GM12878 (cell line): ENCODE measurements around the gene FAAP100. TPM values are rescaled to one million over a fixed set of nuclear protein-coding genes. Genes with fewer than 3 reads are reported as not detected.
A peak's percentile ranks its signal among the peaks of the same experiment; 100 is the strongest.

Experiments used
- ATAC-seq: fragments of 200-7000 bp; cut with Tn5 transposase; 3 replicates; pipeline ENCODE4 v1.9.1; 2020; ENCODE audit warnings: mild to moderate bottlenecking, moderate library complexity
- BruUV-seq: library from RNA; stranded (reverse); fragments of 400-500 nt; replicated peaks from 2 replicates; lab custom pipeline; 2021; lab: Mats Ljungman, UMichigan
- CTCF ChIA-PET: fragments of 300-600 bp; sonication (Branson Sonifier 250); formaldehyde crosslinking; extraction: SDS; loops from one replicate; lab custom pipeline; 2021; ENCODE audit warnings: inconsistent platforms; lab: Yijun Ruan, JAX
- POLR2A ChIA-PET: fragments of 350-600 bp; formaldehyde crosslinking; extraction: SDS; loops from one replicate; lab custom pipeline; 2021; ENCODE audit warnings: inconsistent platforms; lab: Charles Lee
- RAD21 ChIA-PET: fragments of 300-600 bp; sonication (Branson Sonifier 250); formaldehyde crosslinking; loops from one replicate; lab custom pipeline; 2023; ENCODE audit warnings: antibody characterized with exemption; ENCODE audit not compliant: unreplicated experiment; lab: Charles Lee
- SMC1A ChIA-PET: fragments of 300-600 bp; sonication (Branson Sonifier 250); formaldehyde crosslinking; loops from one replicate; lab custom pipeline; 2023; ENCODE audit not compliant: unreplicated experiment, uncharacterized antibody; lab: Charles Lee
- DNase-seq: peaks from one replicate; pipeline ENCODE4 v3.0.0-alpha.2; 2011; ENCODE audit warnings: low read depth, low spot score
- FAIRE-seq: peaks from 3 replicates; lab custom pipeline; 2011; peaks lifted over from hg19 to GRCh38; lab: Jason Lieb, UNC
- H2AFZ ChIP-seq: 2 replicates; pipeline ENCODE4 v1.6.0; 2011; ENCODE audit warnings: low read depth, low read length, control low read depth; ENCODE audit not compliant: control insufficient read depth
- H3K27ac ChIP-seq: 2 replicates; pipeline ENCODE4 v1.5.1; 2011; ENCODE audit warnings: control low read depth; ENCODE audit not compliant: control insufficient read depth, insufficient read depth
- H3K27me3 ChIP-seq, 2 experiments: replicated peaks in 1 of 2; 2 replicates each; pipeline versions ENCODE4 v1.6.0 to v1.6.1; 2011; ENCODE audit warnings: low read length in 1 of 2; ENCODE audit not compliant: control insufficient read depth in 2 of 2, insufficient read depth in 2 of 2
- H3K36me3 ChIP-seq, 2 experiments: 2 replicates each; pipeline ENCODE4 v1.5.1; 2011; ENCODE audit warnings: low read length in 1 of 2; ENCODE audit not compliant: control insufficient read depth in 2 of 2, insufficient read depth in 2 of 2
- H3K4me1 ChIP-seq: 2 replicates; pipeline ENCODE4 v1.6.1; 2011; ENCODE audit warnings: mild to moderate bottlenecking, low read length, moderate library complexity, mixed read lengths; ENCODE audit not compliant: control insufficient read depth, insufficient read depth
- H3K4me2 ChIP-seq: 2 replicates; pipeline ENCODE4 v1.6.0; 2011; ENCODE audit warnings: control low read depth; ENCODE audit not compliant: control insufficient read depth, insufficient read depth
- H3K4me3 ChIP-seq: fragments of 200-600 bp; sonication (generic); 2 replicates; pipeline ENCODE4 v1.5.1; 2016
- H3K79me2 ChIP-seq: 2 replicates; pipeline ENCODE4 v1.6.0; 2011; ENCODE audit warnings: low read length; ENCODE audit not compliant: control insufficient read depth, insufficient read depth
- H3K9ac ChIP-seq: 2 replicates; pipeline ENCODE4 v1.8.0; 2011; ENCODE audit warnings: low read length, control low read depth, mixed read lengths; ENCODE audit not compliant: control insufficient read depth, insufficient read depth
- H3K9me3 ChIP-seq: replicated peaks from 3 replicates; pipeline ENCODE4 v1.5.1; 2011; ENCODE audit warnings: mild to moderate bottlenecking, low read length; ENCODE audit not compliant: control insufficient read depth, insufficient read depth
- H4K20me1 ChIP-seq: 2 replicates; pipeline ENCODE4 v1.6.0; 2011; ENCODE audit not compliant: control insufficient read depth, insufficient read depth
- EP300 ChIP-seq, 2 experiments: fragments of 150-350 bp in 1 of 2; IDR thresholded peaks; 2 replicates each; pipeline ENCODE4 v1.6.1; 2011 to 2012; ENCODE audit warnings: low read depth in 2 of 2, low read length in 2 of 2, borderline replicate concordance in 1 of 2, improper control_type of control experiment in 1 of 2, inconsistent platforms in 1 of 2; ENCODE audit not compliant: control insufficient read depth in 1 of 2
- KAT2A ChIP-seq: conservative IDR thresholded peaks from 2 replicates; pipeline ENCODE4 v1.6.1; 2011; ENCODE audit warnings: low read depth, low read length; ENCODE audit not compliant: control insufficient read depth
- KDM1A ChIP-seq: fragments of 200-600 bp; sonication (generic); IDR thresholded peaks from 2 replicates; pipeline ENCODE4 v1.6.1; 2016; ENCODE audit warnings: borderline replicate concordance
- MLLT1 ChIP-seq: fragments of 450-650 bp; IDR thresholded peaks from 2 replicates; pipeline ENCODE4 v1.6.1; 2016; ENCODE audit warnings: mild to moderate bottlenecking
- PKNOX1 ChIP-seq: fragments of 450-650 bp; IDR thresholded peaks from 2 replicates; pipeline ENCODE4 v1.6.1; 2016; ENCODE audit warnings: mild to moderate bottlenecking
- RBBP5 ChIP-seq: fragments of 200-600 bp; sonication (generic); conservative IDR thresholded peaks from 2 replicates; pipeline ENCODE4 v1.6.1; 2016
- whole genome bisulfite sequencing: methylation state at CpG from one replicate; pipeline ENCODE4 v1.1.6; 2016; ENCODE audit warnings: low lambda C conversion rate; ENCODE audit not compliant: insufficient replicate concordance, insufficient coverage; ENCODE audit errors: missing lambda C conversion rate; 5-methylcytosine and 5-hydroxymethylcytosine counted together
- in situ Hi-C: fragments of 300-500 bp; cut with MboI; formaldehyde crosslinking; loops from 9 replicates; pipeline ENCODE4 v1.14.3; 2018; ENCODE audit warnings: mixed read lengths
- intact Hi-C: fragments of 100-400 bp; cut with micrococcal nuclease; formaldehyde crosslinking; loops from one replicate; pipeline ENCODE4 v1.14.2; 2022; ENCODE audit not compliant: unreplicated experiment
- polyA plus RNA-seq, 11 experiments: library from polyadenylated mRNA; depleted of rRNA in 4 of 11; unstranded in 6 of 11; stranded (reverse) in 5 of 11; fragments of >200 nt; fragmentation: Nextera tagmentation in 4 of 11; fragmentation: Illumina TruSeq in 1 of 11; extraction: Ambion mirVana in 4 of 11; extraction: Trizol in 1 of 11; gene quantifications; 1 replicate in 1 of 11; 2 replicates in 10 of 11; pipeline versions ENCODE4 v1.2.1 to v1.2.3, GENCODE V29; 2011 to 2016; ENCODE audit warnings: inconsistent platforms in 2 of 11, missing spikeins in 2 of 11, low read depth in 1 of 11
- total RNA-seq, 4 experiments: library from RNA; depleted of rRNA in 3 of 4; stranded (reverse); fragments of >200 nt in 3 of 4; fragmentation: Illumina TruSeq in 1 of 4; extraction: Trizol in 1 of 4; gene quantifications; 2 replicates each; pipeline versions ENCODE4 v1.2.1 to v1.2.3, GENCODE V29; 2013 to 2021

Gene FAAP100
- total and polyA plus RNA-seq, 10 of the 15 experiments (the other 5 are each of a cell fraction or from before 2014, with no cell fraction given) = 0.11 to 46.2 (median 17.1) TPM

GRCh38 chr17:81550830-81551457 lies 1.2 kb downstream of the FAAP100 start:
- Histone ChIP-seq H4K20me1 (no peaks in the 10 kb centered on the region), H3K27ac (no peak overlapping the region; the same call in 1 of the 2 replicates), H3K79me2 (peaks cover 24% of the 10 kb centered on the region), H3K4me1 (peaks cover 14% of the 10 kb centered on the region), H2AFZ (no peak overlapping the region), H3K27me3 (no peaks in the 10 kb centered on the region), H3K4me3 (peak overlapping the region; percentile 93), H3K36me3 (peaks cover 11 to 22% of the 10 kb centered on the region in 2 experiments; a peak in 3 of 4 replicates), H3K9me3 (no peaks in the 10 kb centered on the region), H3K9ac (peak overlapping the region; percentile 74), H3K4me2 (peak overlapping the region; percentile 88)
- intact Hi-C loops = no loop called here
- CTCF ChIA-PET = interaction anchor here (2.0 kb wide), 1 partner anchor 50 kb away, joined by 13 read pairs; no protein-coding TSS in a partner anchor
- RAD21 ChIA-PET = interaction anchor here (0.9 to 2.9 kb wide), 3 partner anchors 32 to 312 kb away, joined by 3 to 17 read pairs (median 3); partner anchors contain the start of genes NDUFAF8 and TEPSIN
- no peak for FAIRE-seq
- no peak for DNase-seq
- SMC1A ChIA-PET = interaction anchor here (1.1 kb wide), 2 partner anchors 32 to 50 kb away, joined by 3 read pairs; no protein-coding TSS in a partner anchor
- BruUV-seq = TSS peak; percentile 30
- WGBS = 77% methylated on average over 27 of the region's 27 CpGs
- POLR2A ChIA-PET = interaction anchor here (0.8 to 3.0 kb wide), 3 partner anchors 11 to 133 kb away, joined by 3 to 34 read pairs (median 3); partner anchors contain the start of genes ARL16 and HGS
- in situ Hi-C loops = no loop called here
- no peak for TF ChIP-seq EP300 (IDR thresholded peaks at IDR 0.05; ENCODE audit: borderline replicate concordance in 1 of 2, control insufficient read depth in 1 of 2, low read depth in 2 of 2, low read length in 2 of 2)
- 0 out of 2 replicates have a peak, but pooled peaks have one; percentile 15 for TF ChIP-seq MLLT1
- no peak for TF ChIP-seq KAT2A
- TF ChIP-seq KDM1A = no peak
- TF ChIP-seq RBBP5 = no peak
- 0 out of 2 replicates have a peak, but pooled peaks have one; percentile 9 for TF ChIP-seq PKNOX1
- ATAC-seq = no peak
